Spleen (tissue), 7 donors: ENCODE results near the gene GPATCH4.

Experiments used
- POLR2A ChIP-seq, 3 donors: fragments of 450-650 bp; IDR thresholded peaks; one replicate each; pipeline ENCODE4 v1.5.1; 2017; ENCODE audit warnings: antibody characterized with exemption in 3 of 3, mild to moderate bottlenecking in 1 of 3
- POLR2AphosphoS5 ChIP-seq, 3 donors: sonication (generic); formaldehyde crosslinking; IDR thresholded peaks; one replicate each; pipeline ENCODE4 v1.5.1; 2017; ENCODE audit warnings: antibody characterized with exemption in 3 of 3
- TF ChIP-seq, protein P1 (sequence below), 11 experiments: fragments of 200-600 bp in 7 of 11; fragments of 450-650 bp in 4 of 11; sonication (generic) in 4 of 11; IDR thresholded peaks in 8 of 11; conservative IDR thresholded peaks in 3 of 11; 1 replicate in 7 of 11; 2 replicates in 4 of 11; pipeline versions ENCODE4 v1.4.0 to v1.8.0; 2016 to 2021; ENCODE audit warnings: antibody characterized with exemption in 11 of 11, inconsistent platforms in 4 of 11, mild to moderate bottlenecking in 1 of 11
- donor health status: DM: no; HTN: no; CAD: no; lungs with moderate emphysema.
- donor health status: DM: no; HTN: no; CAD: no.
- donor health status: DM: no; HTN: no; CAD: no.

DNA sequence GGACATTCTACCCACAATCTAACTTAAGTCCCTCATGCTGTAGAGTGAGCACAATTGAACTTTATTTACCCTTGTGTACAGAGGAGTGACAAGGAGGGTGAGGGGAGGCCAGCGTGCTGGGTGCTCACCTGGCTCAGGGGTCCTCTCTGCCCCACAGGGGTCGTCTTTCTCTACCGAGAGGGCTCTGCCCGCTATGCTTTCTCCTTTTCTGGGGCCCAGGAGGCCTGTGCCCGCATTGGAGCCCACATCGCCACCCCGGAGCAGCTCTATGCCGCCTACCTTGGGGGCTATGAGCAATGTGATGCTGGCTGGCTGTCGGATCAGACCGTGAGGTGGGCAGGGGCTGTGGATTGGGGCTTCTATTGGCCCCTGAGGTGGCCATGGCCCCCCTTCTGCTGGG, 46.1 kb upstream of the GPATCH4 start:
- TF ChIP-seq, protein P1, sequence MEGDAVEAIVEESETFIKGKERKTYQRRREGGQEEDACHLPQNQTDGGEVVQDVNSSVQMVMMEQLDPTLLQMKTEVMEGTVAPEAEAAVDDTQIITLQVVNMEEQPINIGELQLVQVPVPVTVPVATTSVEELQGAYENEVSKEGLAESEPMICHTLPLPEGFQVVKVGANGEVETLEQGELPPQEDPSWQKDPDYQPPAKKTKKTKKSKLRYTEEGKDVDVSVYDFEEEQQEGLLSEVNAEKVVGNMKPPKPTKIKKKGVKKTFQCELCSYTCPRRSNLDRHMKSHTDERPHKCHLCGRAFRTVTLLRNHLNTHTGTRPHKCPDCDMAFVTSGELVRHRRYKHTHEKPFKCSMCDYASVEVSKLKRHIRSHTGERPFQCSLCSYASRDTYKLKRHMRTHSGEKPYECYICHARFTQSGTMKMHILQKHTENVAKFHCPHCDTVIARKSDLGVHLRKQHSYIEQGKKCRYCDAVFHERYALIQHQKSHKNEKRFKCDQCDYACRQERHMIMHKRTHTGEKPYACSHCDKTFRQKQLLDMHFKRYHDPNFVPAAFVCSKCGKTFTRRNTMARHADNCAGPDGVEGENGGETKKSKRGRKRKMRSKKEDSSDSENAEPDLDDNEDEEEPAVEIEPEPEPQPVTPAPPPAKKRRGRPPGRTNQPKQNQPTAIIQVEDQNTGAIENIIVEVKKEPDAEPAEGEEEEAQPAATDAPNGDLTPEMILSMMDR (IDR thresholded peaks at IDR 0.05 in 8 of 11, conservative IDR thresholded peaks at IDR 0.05 in 3 of 11), result no peak
- TF ChIP-seq POLR2A (IDR thresholded peaks at IDR 0.05) (no peak), POLR2AphosphoS5 (IDR thresholded peaks at IDR 0.05) (no peak)
